Measurements from ENCODE around the gene TMEM125.

TMEM125 gene

GRCh38 chr1:43274804-43275180 lies 5.0 kb downstream of the TMEM125 start:
- DNase-seq, result no peak

- DNase-seq, result no peak
Observed at GRCh38 chr1:43275826-43276620, 6.2 kb downstream of the TMEM125 start.

GRCh38 chr1:43276673-43277072 lies 6.9 kb downstream of the TMEM125 start:
- DNase-seq, result no peak

GRCh38 chr1:43277116-43277876 lies 7.5 kb downstream of the TMEM125 start:
- DNase-seq, result no peak

GRCh38 chr1:43279161-43279560 lies 9.4 kb downstream of the TMEM125 start:
- no peak for DNase-seq

- no peak for DNase-seq
Observed at GRCh38 chr1:43279666-43280065, 9.9 kb downstream of the TMEM125 start.

- no peak for DNase-seq
Observed at GRCh38 chr1:43280692-43281091, 10.9 kb downstream of the TMEM125 start.

- DNase-seq, result no peak
Observed at GRCh38 chr1:43282220-43283195, 12.7 kb downstream of the TMEM125 start.

- no peak for DNase-seq
Observed at GRCh38 chr1:43284065-43284464, 14.3 kb downstream of the TMEM125 start.

- no peak for DNase-seq
Observed at GRCh38 chr1:43284546-43285110, 14.8 kb downstream of the TMEM125 start.

- no peak for DNase-seq
Observed at GRCh38 chr1:43285269-43285990, 15.6 kb downstream of the TMEM125 start, which contains the start of gene C1orf210. Gene C1orf210 (minus strand): TSS chr1:43285581. CDS start chr1:43283270, 2,311 bp downstream.

- DNase-seq, result no peak
Observed at GRCh38 chr1:43286115-43286514, 16.3 kb downstream of the TMEM125 start.

- DNase-seq, result no peak
Observed at GRCh38 chr1:43286533-43286932, 16.8 kb downstream of the TMEM125 start.

GRCh38 chr1:43288058-43288784 lies 18.4 kb downstream of the TMEM125 start:
- no peak for DNase-seq

- DNase-seq, result no peak
Observed at GRCh38 chr1:43288785-43289706, 19.3 kb downstream of the TMEM125 start.

GRCh38 chr1:43292216-43292615 lies 22.4 kb downstream of the TMEM125 start:
- no peak for DNase-seq

GRCh38 chr1:43292679-43293078 lies 22.9 kb downstream of the TMEM125 start:
- no peak for DNase-seq

GRCh38 chr1:43293176-43293575 lies 23.4 kb downstream of the TMEM125 start:
- DNase-seq, result no peak

GRCh38 chr1:43293896-43294760 lies 24.3 kb downstream of the TMEM125 start:
- DNase-seq, result no peak
